Activated CD8-positive, alpha-beta T cell treated with anti-CD3 and anti-CD28 coated beads for 36 hours (primary cell): ENCODE measurements around the gene ITGB6. TPM values are rescaled to one million over a fixed set of nuclear protein-coding genes. Genes with fewer than 3 reads are reported as not detected.

ENCODE experiments used
- ATAC-seq: fragments of 200-7000 bp; cut with Tn5 transposase; one replicate; pipeline ENCODE4 v1.10.0; 2021; ENCODE audit warnings: mild to moderate bottlenecking, moderate library complexity
- CTCF ChIA-PET: fragments of 350-600 bp; sonication (Branson Sonifier 250); formaldehyde crosslinking; loops from one replicate; lab custom pipeline; 2021; ENCODE audit warnings: antibody characterized with exemption; lab: Charles Lee
- POLR2A ChIA-PET: fragments of 350-600 bp; sonication (Branson Sonifier 250); formaldehyde crosslinking; loops from one replicate; lab custom pipeline; 2021; ENCODE audit warnings: antibody characterized with exemption; lab: Charles Lee
- DNase-seq: peaks from one replicate; pipeline ENCODE4 v3.0.0-alpha.2; 2020
- H3K27ac Mint-ChIP-seq: one replicate; pipeline ENCODE4 v1.8.0; 2021; ENCODE audit warnings: mild to moderate bottlenecking, mixed read lengths
- H3K27me3 Mint-ChIP-seq: one replicate; pipeline ENCODE4 v1.8.0; 2021; ENCODE audit warnings: mixed read lengths
- H3K36me3 Mint-ChIP-seq: one replicate; pipeline ENCODE4 v1.8.0; 2021; ENCODE audit warnings: low read depth, mixed read lengths
- H3K4me1 Mint-ChIP-seq: one replicate; pipeline ENCODE4 v1.8.0; 2021; ENCODE audit warnings: low read depth, mixed read lengths
- H3K4me3 Mint-ChIP-seq: one replicate; pipeline ENCODE4 v1.8.0; 2021; ENCODE audit warnings: mild to moderate bottlenecking, moderate library complexity, mixed read lengths
- H3K9me3 Mint-ChIP-seq: one replicate; pipeline ENCODE4 v1.8.0; 2021; ENCODE audit warnings: mixed read lengths
- CTCF ChIP-seq: fragments of 200-600 bp; IDR thresholded peaks from one replicate; pipeline ENCODE4 v1.8.0; 2022; ENCODE audit warnings: antibody characterized with exemption, mild to moderate bottlenecking
- intact Hi-C: fragments of 100-400 bp; cut with micrococcal nuclease; formaldehyde crosslinking; loops from one replicate; pipeline ENCODE4 v1.10.0; 2022
- total RNA-seq, 2 experiments: library from RNA; stranded (reverse); gene quantifications; one replicate each; pipeline ENCODE4 v1.2.3, GENCODE V29; 2021

The ITGB6 gene
- total RNA-seq, 2 experiments from 2014 or later: not detected

- no peak for DNase-seq
- no peak for TF ChIP-seq CTCF
- Mint-ChIP-seq H3K36me3 (no peaks in the 10 kb centered on the region), H3K27me3 (peaks cover 20% of the 10 kb centered on the region), H3K4me3 (no peak overlapping the region), H3K27ac (no peak overlapping the region), H3K4me1 (no peaks in the 10 kb centered on the region), H3K9me3 (no peaks in the 10 kb centered on the region)
- intact Hi-C loops: no loop called here
- ChIA-PET POLR2A (no interaction called here), CTCF (interaction anchor here (1.5 kb wide), 1 partner anchor 33 kb away, joined by 3 read pairs; no protein-coding TSS in a partner anchor)
- ATAC-seq: no peak
These were observed 144.4 kb downstream of the ITGB6 start for GRCh38 chr2:160055726-160056108.

DNA sequence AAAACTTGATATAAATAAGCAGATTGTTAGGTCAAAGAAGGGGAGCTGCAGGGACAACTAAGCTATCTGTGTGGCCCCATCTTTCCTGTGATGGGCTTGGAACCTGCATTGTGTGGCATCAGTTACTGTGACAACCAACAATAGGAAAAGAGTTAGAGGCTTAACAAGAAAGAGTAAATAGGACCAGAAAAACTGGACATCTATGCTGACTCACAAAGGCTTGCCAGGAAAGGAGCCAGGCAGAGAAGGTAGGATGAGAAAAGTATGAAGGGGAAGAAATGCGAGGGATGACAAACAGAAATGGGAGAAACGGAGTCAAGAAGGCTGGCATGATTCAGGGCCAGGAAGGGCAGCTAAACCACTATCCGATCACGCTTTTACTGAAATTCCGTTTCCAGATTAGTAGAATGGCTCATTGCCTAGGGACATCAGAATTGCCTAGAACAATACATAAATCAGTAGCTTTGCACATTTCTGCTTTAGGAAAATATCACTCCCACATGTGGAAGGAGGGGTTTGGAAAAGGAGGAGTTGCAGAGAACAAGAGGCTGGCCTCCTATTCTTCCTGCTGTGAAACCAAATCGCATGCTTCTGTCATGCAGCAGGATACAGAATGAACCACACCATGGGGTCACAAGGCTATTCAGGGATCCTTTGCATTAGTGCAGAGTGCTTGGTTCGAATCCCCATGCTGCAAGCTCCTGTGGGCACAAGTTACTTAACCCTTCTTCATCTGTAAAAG lies 144.9 kb downstream of the ITGB6 start:
- POLR2A ChIA-PET: no interaction called here
- TF ChIP-seq CTCF: no peak
- DNase-seq: no peak
- H3K27ac Mint-ChIP-seq: no peak overlapping the region
- no peak for ATAC-seq
- CTCF ChIA-PET: no interaction called here
- H3K27me3 Mint-ChIP-seq: peaks cover 16% of the 10 kb centered on the region
- no peaks in the 10 kb centered on the region for H3K36me3 Mint-ChIP-seq
- intact Hi-C loops: no loop called here
- H3K4me3 Mint-ChIP-seq: no peak overlapping the region
- no peaks in the 10 kb centered on the region for H3K4me1 Mint-ChIP-seq
- no peaks in the 10 kb centered on the region for H3K9me3 Mint-ChIP-seq

GRCh38 chr2:160053946-160054345 lies 146.1 kb downstream of the ITGB6 start:
- DNase-seq (no peak), ATAC-seq (no peak)
- H3K27ac Mint-ChIP-seq: no peak overlapping the region
- H3K36me3 Mint-ChIP-seq: no peaks in the 10 kb centered on the region
- intact Hi-C loops: no loop called here
- CTCF ChIA-PET: no interaction called here
- no peaks in the 10 kb centered on the region for H3K9me3 Mint-ChIP-seq
- H3K4me3 Mint-ChIP-seq: no peak overlapping the region
- H3K4me1 Mint-ChIP-seq: no peaks in the 10 kb centered on the region
- no peak for TF ChIP-seq CTCF
- peaks cover 10% of the 10 kb centered on the region for H3K27me3 Mint-ChIP-seq
- POLR2A ChIA-PET: no interaction called here

DNA sequence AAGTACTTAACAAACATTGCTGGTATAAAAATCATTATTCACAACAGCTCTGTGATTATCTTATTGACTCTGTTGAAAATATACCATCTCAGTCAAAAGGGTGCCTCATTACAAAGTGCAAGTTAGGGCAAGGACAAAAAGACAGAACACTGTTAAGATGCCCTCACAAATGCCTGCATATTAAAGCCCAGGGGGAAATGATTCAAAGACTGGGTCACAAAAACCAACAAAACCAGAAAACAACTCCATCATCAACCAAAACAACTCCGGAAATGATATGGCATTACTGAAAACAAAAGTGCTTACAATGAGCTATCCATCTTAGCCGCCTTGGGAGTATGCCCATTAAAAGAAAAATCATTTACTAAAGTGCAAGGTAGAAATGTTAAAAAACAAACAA lies 147.5 kb downstream of the ITGB6 start:
- no peaks in the 10 kb centered on the region for H3K4me1 Mint-ChIP-seq
- no peaks in the 10 kb centered on the region for H3K9me3 Mint-ChIP-seq
- H3K36me3 Mint-ChIP-seq: no peaks in the 10 kb centered on the region
- H3K27me3 Mint-ChIP-seq: peaks cover 6% of the 10 kb centered on the region
- ATAC-seq (no peak), DNase-seq (no peak)
- ChIA-PET POLR2A (no interaction called here), CTCF (no interaction called here)
- intact Hi-C loops: no loop called here
- H3K4me3 Mint-ChIP-seq: no peak overlapping the region
- TF ChIP-seq CTCF: no peak
- H3K27ac Mint-ChIP-seq: no peak overlapping the region

- no peak for TF ChIP-seq CTCF
- Mint-ChIP-seq H3K4me1 (no peaks in the 10 kb centered on the region), H3K27me3 (peaks cover 6% of the 10 kb centered on the region), H3K4me3 (no peak overlapping the region), H3K27ac (no peak overlapping the region), H3K9me3 (no peaks in the 10 kb centered on the region), H3K36me3 (no peaks in the 10 kb centered on the region)
- ChIA-PET POLR2A (no interaction called here), CTCF (interaction anchor here (1.0 kb wide), 1 partner anchor 58 kb away, joined by 3 read pairs; no protein-coding TSS in a partner anchor)
- DNase-seq (no peak), ATAC-seq (no peak)
- intact Hi-C loops: no loop called here
These were observed 148.7 kb downstream of the ITGB6 start for GRCh38 chr2:160051371-160051800.
